Measurements from ENCODE around the gene NGRN.

DNA sequence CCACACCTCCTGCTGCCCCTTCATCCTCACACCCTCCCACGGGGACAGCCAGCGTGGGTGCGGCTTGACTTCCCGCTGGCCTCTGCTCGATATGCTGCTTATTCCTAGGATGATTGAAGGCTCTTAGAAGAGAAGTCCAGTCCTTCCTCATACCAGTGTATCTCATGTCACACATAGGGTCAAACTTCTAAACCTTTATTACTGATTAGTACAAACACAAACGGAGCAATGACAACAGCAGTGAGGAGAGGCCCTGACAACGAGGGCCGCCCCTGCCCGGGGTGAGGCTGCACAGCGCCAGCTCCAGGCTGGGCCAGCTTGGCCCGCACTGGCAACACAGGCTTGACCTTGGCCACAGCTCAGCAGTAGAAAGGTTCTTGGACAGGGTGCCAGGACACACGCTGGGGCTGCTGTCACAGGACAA lies 35.4 kb upstream of the NGRN start:
- TF ChIP-seq, protein P1, sequence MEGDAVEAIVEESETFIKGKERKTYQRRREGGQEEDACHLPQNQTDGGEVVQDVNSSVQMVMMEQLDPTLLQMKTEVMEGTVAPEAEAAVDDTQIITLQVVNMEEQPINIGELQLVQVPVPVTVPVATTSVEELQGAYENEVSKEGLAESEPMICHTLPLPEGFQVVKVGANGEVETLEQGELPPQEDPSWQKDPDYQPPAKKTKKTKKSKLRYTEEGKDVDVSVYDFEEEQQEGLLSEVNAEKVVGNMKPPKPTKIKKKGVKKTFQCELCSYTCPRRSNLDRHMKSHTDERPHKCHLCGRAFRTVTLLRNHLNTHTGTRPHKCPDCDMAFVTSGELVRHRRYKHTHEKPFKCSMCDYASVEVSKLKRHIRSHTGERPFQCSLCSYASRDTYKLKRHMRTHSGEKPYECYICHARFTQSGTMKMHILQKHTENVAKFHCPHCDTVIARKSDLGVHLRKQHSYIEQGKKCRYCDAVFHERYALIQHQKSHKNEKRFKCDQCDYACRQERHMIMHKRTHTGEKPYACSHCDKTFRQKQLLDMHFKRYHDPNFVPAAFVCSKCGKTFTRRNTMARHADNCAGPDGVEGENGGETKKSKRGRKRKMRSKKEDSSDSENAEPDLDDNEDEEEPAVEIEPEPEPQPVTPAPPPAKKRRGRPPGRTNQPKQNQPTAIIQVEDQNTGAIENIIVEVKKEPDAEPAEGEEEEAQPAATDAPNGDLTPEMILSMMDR (IDR thresholded peaks at IDR 0.05; ENCODE audit: insufficient read depth, low read length, poor library complexity, severe bottlenecking), result no peak
- no peak for TF ChIP-seq EZH2phosphoT487 (conservative IDR thresholded peaks at IDR 0.05; ENCODE audit: low read length)

Data from SU-DHL-6 (cell line).